GM04503 (cell line): Measurements from ENCODE around the gene TMC1.

Experiments
- DNase-seq: peaks from one replicate; pipeline ENCODE4 v3.0.0-alpha.2; 2012; ENCODE audit warnings: low read depth

The TMC1 gene

GRCh38 chr9:72615931-72616330, 94.5 kb downstream of the TMC1 start:
- no peak for DNase-seq

- DNase-seq = no peak
Measured at GRCh38 chr9:72618811-72619210, 97.4 kb downstream of the TMC1 start.

GRCh38 chr9:72622186-72622585, 100.8 kb downstream of the TMC1 start:
- no peak for DNase-seq

GRCh38 chr9:72623156-72623555, 101.7 kb downstream of the TMC1 start:
- no peak for DNase-seq

GRCh38 chr9:72627147-72627546, 105.7 kb downstream of the TMC1 start:
- DNase-seq = no peak

- no peak for DNase-seq
Measured at GRCh38 chr9:72627956-72628540, 106.6 kb downstream of the TMC1 start.

GRCh38 chr9:72633966-72634365, 112.6 kb downstream of the TMC1 start:
- no peak for DNase-seq

GRCh38 chr9:72635197-72635596, 113.8 kb downstream of the TMC1 start:
- DNase-seq = no peak

GRCh38 chr9:72636621-72637020, 115.2 kb downstream of the TMC1 start:
- no peak for DNase-seq

GRCh38 chr9:72643651-72644050, 122.2 kb downstream of the TMC1 start:
- no peak for DNase-seq

GRCh38 chr9:72646061-72646460, 124.7 kb downstream of the TMC1 start:
- DNase-seq = no peak

- DNase-seq = no peak
Measured at GRCh38 chr9:72648324-72649126, 127.1 kb downstream of the TMC1 start.

- no peak for DNase-seq
Measured at GRCh38 chr9:72649127-72649442, 127.7 kb downstream of the TMC1 start.

GRCh38 chr9:72650206-72650605, 128.8 kb downstream of the TMC1 start:
- DNase-seq = no peak

- DNase-seq = no peak
Measured at GRCh38 chr9:72656021-72656420, 134.6 kb downstream of the TMC1 start.

- no peak for DNase-seq
Measured at GRCh38 chr9:72657023-72657422, 135.6 kb downstream of the TMC1 start.

- no peak for DNase-seq
Measured at GRCh38 chr9:72658703-72659102, 137.3 kb downstream of the TMC1 start.

GRCh38 chr9:72661401-72662135, 140.2 kb downstream of the TMC1 start:
- DNase-seq = peak; percentile 45

- peak; percentile 54 for DNase-seq
Measured at GRCh38 chr9:72665421-72665820, 144.0 kb downstream of the TMC1 start.

GRCh38 chr9:72667181-72667580, 145.8 kb downstream of the TMC1 start:
- DNase-seq = no peak

- no peak for DNase-seq
Measured at GRCh38 chr9:72674961-72675360, 153.6 kb downstream of the TMC1 start.

GRCh38 chr9:72675586-72675985, 154.2 kb downstream of the TMC1 start:
- peak; percentile 42 for DNase-seq

GRCh38 chr9:72680593-72681282, 159.3 kb downstream of the TMC1 start:
- DNase-seq = no peak
